Left cardiac atrium (tissue), 4 donors: ENCODE results near the gene HIRA. TPM values are rescaled to one million over a fixed set of nuclear protein-coding genes. Genes with fewer than 3 reads are reported as not detected.

Experiments used
- ATAC-seq, 2 donors: fragments of 200-7000 bp; cut with Tn5 transposase; one replicate each; pipeline ENCODE4 v1.9.1; 2020; ENCODE audit warnings: mild to moderate bottlenecking in 2 of 2, moderate library complexity in 2 of 2
- DNase-seq: peaks from one replicate; pipeline ENCODE4 v3.0.0-alpha.2; 2020
- intact Hi-C, 2 donors: fragments of 100-400 bp; cut with DNase I; formaldehyde crosslinking; loops; one replicate each; pipeline versions ENCODE4 v1.14.1 to v1.15.1; 2022 to 2023
- total RNA-seq, 2 donors: library from RNA; stranded (reverse); fragmentation: NEBNext Ultra II Directional; extraction: Animal tissue kit (Norgen Biotek cat#: 25700); gene quantifications; one replicate each; pipeline ENCODE4 v1.2.1, GENCODE V29; 2021
- donor health status: DM: no; HTN: yes; CAD: no.
- donor health status: DM: no; HTN: yes; CAD: no; lungs with severe emphysema.
- donor health status: DM: yes; HTN: yes; CAD: no.
- donor health status: Dilated cardiomyopathy.

HIRA gene
- total RNA-seq, 2 donors from 2014 or later, result 15.3 to 22.1 TPM

DNA sequence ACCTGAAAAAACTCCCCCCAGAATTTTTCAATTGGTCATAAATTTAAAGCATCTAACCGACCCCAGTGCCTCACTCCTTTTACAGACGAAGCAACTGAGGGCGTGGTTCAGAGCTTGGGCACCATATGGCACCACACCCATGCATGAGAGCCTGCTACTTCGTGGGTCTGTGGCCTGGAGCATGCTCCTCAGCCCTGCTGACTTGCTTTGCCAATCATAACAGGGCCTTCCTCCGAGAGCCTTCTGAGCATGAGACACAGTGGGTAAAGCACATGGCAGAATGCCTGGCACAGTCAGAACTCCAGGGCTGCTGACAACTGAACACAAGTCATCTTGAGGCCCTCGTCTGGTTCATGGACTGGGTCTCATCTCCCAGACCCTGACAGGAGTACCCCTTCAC lies 33.3 kb downstream of the HIRA start:
- no peak for DNase-seq
- ATAC-seq, result no peak
- intact Hi-C loops, result no loop called here

DNA sequence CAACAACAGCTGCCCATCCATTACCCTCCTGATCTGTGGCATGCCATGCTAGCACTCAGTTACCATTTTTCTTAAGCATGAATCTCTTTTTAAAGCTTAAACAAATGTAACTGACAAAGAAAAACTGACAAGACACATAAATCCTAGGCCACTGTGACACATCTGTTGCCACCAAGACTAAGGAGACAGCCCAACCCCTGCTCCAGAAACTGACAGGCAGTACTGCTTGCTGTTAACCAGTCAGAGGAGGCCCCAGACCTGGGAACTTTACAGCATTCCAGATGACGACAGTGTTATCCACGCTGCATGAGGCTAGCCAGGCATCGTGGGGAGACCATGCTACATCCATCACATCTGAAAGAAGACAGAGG lies 33.8 kb downstream of the HIRA start:
- intact Hi-C loops, result no loop called here
- ATAC-seq (no peak), DNase-seq (no peak)

DNA sequence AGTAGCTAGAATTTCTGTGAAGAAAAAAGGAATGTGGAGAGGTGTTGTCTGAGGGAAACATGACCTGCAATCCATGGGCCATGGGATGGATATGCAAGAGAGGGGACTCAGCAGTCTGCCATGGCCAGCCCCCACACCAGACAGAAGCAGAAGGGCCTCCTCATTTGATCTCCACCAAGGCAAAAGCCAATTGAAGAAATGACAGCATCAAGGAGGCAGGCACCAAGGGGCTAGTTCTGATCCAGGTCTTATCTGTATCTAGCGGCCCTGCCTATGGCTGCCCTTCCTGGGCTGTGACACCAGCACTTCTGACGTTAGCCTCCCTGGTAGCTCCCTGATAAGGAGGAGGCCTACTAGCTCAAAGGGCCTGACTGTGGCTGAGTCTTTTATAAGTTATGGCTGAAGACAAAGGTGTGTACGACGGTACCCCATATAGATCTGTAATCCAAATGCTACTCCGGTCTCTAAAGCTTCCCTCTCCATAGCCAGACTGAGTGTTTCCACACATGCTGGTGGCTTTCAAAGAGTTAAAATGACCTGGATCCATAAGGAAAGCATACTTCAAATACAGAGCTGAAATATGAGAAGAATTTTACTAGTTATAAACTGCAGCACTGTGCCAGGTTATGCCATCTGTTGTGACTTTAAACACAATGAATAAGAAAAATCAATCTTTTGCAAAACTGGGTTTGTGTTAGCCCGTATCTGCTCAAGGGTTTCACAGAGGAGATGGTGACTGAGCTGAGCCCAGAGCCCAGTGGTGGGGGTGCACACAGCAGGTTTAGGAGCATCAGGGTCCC lies 34.4 kb downstream of the HIRA start:
- ATAC-seq (no peak), DNase-seq (no peak)
- intact Hi-C loops, result no loop called here

DNA sequence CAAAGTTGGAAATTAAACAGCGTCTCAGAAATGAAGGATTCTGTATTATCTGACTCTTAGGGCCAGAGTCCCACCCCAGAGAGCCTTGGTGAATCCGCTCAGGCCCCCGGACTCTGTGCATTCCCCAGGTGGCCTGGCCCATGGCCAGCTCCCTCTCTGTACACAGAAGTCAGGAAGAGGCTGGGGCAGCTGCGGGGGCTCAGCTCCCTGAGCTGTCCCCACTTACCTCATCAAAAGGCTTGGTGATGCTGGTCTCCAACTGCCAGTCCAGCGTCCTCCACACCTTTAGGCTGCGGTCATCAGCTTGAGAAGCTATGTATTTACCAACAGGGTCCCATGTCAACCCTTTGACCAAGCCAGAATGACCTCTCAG lies 35.0 kb downstream of the HIRA start:
- intact Hi-C loops, result no loop called here
- ATAC-seq, result no peak
- DNase-seq, result no peak

DNA sequence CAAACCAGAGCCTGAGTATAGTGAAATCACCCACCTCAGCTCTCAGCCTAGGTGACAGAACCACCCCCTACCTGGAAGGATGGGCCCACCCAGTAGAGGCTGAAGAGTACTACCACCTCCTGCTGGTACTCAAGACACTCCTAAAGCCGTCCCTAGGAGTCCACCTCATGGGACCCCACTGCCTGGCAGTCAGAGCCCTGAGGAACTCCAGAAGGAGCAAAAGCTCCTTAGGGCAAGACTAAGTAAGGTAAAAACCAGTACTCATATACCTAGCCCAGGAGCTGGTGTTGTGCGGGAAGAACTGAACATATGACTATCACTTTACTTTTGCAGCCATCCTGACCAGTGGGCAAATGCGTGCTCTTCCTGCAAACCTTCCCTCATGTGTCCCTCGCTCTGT lies 36.3 kb downstream of the HIRA start:
- intact Hi-C loops, result no loop called here
- no peak for ATAC-seq

DNA sequence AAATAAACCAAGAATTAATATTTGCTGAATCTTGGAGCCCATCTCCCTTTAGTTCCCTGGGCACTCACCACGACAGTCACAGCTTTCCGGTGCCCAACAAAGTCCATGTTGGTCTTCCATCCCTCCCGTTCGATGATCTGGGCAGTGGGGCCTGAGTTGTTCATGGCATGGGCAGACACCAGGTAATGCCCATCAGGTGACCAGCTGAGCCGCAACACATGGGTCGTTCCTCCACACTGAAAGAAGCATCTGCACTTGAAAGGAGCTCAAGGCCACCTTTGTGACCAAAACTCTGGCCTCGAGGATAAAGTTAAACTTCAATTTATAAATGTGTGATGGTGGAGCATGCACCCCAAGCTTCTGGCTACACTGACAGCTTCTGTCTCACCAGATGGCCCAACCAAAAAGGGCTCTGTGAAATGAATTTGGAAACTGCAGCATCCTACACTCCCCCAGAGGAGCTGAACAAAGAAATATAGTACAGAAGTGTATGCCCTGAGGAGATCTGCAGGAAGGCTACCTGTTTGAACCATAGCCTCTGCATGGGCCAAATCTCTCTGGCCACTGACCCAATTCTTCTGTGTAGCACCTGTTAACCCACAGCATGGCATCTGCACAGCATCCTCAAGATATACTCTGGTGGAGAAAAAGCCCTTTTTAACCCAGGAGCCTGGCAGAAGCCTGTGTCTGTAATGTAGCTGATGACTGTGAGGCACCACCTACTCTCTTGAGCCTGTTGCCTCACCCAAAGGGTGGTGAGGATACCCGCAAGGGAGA lies 37.1 kb downstream of the HIRA start:
- ATAC-seq (no peak), DNase-seq (no peak)
- intact Hi-C loops, result no loop called here

More for the DNA sequence above, 36.3 kb downstream of the HIRA start:
- DNase-seq, result no peak

DNA sequence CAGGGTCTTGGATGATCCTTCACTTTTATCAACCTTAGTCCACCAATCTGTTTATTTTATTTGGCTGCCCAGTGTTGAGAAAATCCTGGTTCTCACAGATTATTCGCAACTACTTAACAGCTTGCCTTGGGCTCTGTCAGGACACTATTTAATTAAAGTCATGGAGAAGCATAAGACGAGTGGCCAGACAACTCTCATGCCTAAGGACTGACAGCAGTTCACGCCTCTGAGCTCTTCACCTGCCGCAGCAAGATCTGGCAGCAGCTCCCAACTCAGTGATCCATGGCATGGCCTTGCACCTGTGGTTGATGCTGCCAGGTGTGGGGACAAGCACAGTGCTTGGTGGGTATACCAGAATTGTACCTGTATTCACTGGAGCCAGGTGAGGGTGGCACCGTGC lies 37.8 kb downstream of the HIRA start:
- no peak for ATAC-seq
- DNase-seq, result no peak
- intact Hi-C loops, result no loop called here

DNA sequence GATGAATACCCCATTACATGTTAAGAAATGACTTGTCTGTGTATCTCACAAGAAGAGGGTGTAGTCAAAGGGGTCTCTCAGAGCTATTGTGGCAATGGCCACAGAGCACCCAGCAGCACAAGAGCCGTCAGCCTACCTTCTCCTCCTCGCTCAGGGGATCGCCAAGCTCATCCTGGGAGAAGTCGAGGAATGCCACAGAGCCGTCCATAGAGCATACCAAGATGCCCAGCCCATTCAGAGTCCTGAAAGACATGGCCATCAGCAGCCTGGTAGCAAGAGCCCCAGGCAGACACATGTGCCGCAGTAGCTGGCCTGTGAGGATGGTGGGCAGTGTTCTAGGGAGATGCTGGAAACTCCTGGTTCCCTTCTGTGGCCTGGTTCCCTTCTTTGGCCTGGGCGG lies 44.0 kb downstream of the HIRA start:
- DNase-seq, result no peak
- intact Hi-C loops, result no loop called here
- ATAC-seq, result no peak

DNA sequence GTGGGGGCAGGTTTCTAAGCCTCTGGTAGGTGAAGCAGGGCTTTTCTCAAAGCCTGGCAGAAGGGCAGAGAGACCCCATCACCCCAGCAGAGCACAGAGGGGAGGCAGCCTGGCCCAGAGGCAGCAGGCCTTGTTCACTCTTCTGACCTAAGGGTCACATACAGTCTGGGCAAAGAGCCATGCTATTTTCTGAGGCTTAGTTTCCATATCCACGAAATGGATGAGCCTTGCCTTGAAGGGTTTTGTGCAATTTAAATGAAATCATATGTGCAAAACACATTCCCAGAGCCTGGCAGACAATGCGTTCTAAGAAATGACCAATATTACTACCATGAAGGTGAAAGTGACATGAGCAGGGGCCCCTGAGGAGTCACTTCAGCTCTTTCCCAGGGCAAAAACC lies 44.5 kb downstream of the HIRA start:
- ATAC-seq (no peak), DNase-seq (no peak)
- intact Hi-C loops, result no loop called here

DNA sequence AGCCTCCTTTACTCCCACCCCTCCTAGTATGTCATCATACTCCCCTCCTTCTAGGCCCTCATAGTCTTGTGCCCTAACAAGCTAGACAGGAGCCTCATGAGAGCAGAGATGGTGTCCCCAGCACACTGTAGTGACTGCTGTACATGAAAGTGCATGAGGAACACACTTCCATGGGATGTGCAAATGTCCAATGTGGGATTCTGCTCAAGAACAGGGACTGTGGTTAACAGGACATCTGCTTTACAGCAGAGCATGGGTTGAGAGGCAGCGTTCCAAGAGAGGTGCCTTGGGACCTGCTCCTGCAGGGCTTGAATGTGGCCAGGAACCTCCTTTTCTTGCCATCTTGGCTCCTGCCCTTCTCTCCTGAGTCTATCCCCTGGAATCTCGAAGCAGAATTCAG lies 45.3 kb downstream of the HIRA start:
- intact Hi-C loops, result no loop called here
- no peak for ATAC-seq
- DNase-seq, result no peak

DNA sequence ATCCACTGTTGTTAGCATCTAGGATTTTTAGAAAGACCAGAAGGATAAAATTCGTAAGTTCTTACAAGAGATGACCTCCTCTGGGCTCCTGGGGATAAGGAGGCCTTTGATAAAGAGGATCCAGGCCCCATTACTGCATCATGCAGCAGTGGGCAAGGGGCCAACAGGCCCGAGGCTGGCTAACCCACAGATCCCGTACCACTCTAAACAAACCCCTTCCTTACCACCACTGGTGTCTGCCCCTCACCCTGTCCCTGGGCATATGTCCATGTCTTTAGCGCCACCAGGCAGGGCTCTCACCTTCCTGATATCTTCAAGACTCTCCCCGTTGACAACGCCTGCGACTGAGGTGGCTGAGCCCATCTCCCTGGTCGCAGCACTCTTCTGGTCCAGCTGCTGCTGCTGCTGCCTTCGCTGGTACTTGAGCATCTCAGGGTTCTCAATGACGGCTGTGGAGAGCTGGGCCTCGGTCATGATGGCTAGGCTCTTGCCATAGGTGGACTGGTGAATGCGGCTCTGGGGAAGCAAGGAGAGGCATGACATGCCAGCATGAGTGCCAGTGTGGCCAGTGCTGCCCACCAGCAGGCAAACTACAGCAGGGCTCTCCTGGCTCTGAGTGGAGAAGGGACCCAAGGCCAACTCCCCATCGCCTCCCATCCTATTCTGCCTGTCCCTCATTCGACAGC lies 46.2 kb downstream of the HIRA start:
- intact Hi-C loops, result no loop called here
- DNase-seq, result no peak
- ATAC-seq, result no peak

DNA sequence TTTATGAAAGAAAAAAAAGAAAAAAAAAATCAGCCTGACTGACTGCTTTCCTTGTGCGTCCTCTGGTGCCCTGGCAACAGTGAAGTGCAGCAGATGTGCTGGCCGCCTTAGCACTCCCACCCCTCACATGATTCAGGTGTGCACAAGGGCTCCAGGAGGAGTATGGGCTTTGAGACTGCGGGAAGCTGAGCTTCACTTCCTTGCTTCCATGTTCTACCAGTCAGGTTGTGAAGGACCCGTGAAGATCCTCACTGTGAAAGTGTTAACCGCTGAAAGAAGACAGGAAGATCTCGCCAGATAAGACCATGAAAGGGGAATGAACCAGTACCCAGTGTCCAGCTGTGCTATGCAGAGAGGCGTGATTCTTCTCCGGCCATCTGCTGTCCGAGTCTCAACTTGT lies 48.2 kb downstream of the HIRA start:
- intact Hi-C loops, result no loop called here

DNA sequence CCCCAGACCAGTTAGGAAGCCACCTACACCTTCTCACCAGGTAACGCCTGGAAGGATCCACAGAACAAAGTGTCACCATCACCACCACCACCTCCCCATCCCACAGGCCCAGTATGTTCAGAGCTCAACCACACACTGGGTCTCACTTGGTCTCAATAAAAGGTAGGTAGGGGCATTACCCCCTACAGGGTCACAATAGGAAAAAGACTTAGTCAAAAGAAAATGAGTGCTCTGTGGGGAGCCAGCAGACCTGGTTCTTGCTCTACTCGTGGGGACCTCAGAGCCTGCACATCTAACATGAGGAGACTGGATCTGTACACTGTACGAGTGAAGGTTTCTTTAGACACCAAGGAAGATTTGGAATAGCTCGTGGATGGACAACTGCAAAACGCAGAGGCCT lies 49.3 kb downstream of the HIRA start:
- intact Hi-C loops, result no loop called here
- DNase-seq (no peak), ATAC-seq (no peak)

More for the DNA sequence above, 48.2 kb downstream of the HIRA start:
- no peak for DNase-seq
- no peak for ATAC-seq

DNA sequence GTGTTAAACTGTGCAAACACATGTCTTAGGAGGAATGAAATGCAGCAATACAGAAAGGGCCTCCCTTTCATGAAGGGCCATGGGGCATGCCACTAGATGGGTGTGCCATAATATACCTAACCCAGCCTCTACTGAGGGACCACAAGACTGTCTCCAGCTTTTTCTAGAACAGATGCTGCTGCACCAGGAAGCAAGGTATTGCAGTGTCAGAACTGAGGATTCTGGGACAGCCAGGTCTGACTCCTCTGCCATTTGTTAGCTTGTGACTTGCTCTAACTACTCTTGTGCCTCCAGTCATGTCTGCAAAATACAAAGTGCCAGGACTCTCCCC lies 53.2 kb downstream of the HIRA start:
- intact Hi-C loops, result no loop called here
- no peak for DNase-seq
- ATAC-seq, result no peak

DNA sequence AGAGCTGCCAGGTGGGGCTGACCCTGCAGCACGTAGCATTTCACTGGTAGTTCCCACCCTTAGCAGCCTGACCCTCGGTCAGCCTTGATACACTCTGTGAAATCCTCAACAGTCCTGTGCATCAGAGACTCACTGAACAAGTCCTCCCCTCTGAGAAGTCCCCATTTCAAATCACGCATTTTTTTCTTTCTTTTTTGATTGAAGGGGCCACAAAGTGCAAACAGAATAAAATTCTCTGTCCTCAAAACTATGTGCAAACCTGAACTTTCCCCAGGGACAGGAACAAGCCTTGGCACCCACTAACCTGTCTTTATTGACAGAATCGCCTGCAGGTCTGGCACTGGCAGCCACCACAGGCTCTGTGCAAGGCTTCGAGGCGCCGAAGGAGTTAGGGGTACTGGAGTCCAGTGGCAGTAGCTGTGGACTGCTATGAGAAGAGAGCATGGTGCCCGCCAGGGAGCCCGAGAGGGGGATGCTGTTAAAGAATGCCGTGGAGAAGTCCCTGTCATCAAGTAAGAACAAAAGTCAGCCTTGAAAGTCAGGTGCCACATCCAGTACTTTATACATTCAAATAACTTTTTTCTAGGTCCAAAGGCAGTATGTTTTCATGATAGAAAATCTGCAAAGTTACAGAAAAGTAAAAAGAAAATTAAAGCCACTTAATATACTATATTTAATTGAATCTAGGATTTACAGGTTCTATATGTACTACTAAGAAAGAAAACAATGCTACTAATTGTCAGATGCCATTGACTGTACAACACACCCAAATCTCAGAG lies 53.8 kb downstream of the HIRA start:
- DNase-seq (no peak), ATAC-seq (no peak)
- intact Hi-C loops, result no loop called here

DNA sequence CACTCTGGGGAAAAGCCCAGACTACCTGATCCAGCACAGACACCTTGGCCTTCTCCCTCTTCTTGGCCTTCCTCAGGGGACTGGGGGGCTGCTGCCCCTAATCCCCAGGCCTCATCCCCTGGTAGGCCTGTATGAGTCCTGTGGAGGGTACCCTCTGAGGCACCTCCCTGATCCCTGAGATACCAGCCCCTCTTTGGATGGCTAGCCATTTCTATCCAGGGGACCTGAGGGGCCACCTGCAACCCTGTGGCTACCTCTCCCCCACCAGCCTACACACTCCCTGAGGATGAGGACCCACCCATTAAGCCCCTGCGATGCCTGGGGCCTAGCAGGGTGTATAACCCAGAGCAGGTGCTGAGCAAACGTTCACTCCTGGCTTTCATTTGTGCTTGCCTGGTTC lies 54.6 kb downstream of the HIRA start:
- no peak for ATAC-seq
- intact Hi-C loops, result no loop called here
- no peak for DNase-seq

DNA sequence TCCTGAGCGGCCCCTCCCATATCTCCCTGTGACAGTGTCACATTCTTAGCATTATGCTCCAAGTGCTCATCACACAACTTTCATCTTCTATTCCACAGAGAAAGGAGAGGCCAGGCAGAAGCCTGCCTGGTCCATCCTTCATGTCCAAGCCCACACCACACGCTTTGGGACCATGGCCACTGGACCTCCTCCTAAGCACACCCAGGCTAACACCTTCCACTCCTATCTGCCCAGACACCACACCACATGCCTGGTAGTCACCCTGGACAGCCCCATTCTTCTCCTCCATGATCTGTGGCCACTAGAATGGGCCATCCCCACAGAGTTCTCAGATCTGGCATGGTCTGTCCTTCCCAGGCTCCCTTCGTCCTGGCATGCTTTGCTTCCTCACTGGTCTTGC lies 55.3 kb downstream of the HIRA start:
- no peak for DNase-seq
- ATAC-seq, result no peak
- intact Hi-C loops, result no loop called here

DNA sequence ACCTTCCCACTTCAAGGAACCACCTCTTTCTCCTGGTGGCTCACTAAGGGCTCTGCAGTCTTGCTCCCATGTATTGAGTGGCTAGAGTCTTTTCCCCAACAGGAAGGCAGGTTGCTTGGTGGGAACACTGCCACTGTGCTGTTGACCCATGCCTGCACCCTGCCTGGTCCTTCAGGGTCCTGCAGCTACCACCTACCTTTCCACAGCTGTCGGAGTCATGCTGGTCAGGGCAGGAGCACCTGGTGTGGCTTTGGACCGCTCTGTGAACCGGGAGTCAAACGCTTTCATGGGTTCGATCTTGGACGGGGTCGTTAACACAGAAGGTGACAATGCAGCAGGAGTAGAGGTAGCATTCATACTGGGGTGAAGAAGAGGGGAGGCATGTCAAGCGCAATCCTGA lies 56.1 kb downstream of the HIRA start:
- DNase-seq, result no peak
- no peak for ATAC-seq
- intact Hi-C loops, result no loop called here

DNA sequence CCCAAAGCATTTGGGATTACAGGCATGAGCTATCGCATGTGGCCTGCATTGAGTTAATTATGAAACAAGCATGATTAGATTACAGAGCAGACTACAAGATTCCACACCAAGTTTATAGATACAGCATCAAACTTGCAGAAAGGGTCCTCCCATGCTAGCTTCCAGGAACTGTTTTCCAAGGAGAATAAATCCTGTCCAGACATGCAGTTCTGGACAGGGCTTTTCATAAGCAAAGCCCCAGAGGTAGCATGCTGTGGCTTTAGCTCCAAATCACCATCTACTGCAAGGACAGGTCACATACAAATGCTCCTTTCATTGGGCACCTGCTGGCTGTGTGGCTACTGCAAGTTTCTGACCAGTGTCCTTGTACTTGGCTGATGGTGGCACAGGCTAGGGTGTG lies 57.1 kb downstream of the HIRA start:
- intact Hi-C loops, result no loop called here
- no peak for ATAC-seq
- DNase-seq, result no peak

DNA sequence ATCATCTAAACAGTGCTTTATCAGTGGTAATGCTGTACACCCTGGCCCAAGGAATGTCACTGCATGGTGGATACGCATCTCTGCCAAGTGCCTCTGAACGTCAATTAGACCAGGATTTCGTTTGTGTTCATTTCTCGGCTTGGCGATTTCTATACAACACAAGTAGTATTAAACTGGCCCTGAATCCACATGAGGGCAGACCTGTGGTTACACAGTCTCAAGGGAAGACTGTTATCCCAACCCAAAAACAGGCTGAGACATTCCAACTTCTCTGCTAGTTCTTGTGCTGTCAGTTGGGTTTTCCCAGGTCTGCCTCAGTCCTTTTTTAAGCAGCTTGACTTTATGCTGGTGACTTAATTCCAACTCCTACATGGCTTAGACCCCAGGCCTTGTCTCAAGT lies 58.1 kb downstream of the HIRA start:
- intact Hi-C loops, result no loop called here
- DNase-seq (no peak), ATAC-seq (no peak)
